NCI-H2227 (cell line): ENCODE results near the gene TYK2.
A peak's percentile ranks its signal among the peaks of the same experiment; 100 is the strongest.

ENCODE experiments used
- DNase-seq: peaks from one replicate; lab custom pipeline; 2025; ENCODE audit not compliant: unreplicated experiment; lab: John Stamatoyannopoulos, UW

The TYK2 gene

DNA sequence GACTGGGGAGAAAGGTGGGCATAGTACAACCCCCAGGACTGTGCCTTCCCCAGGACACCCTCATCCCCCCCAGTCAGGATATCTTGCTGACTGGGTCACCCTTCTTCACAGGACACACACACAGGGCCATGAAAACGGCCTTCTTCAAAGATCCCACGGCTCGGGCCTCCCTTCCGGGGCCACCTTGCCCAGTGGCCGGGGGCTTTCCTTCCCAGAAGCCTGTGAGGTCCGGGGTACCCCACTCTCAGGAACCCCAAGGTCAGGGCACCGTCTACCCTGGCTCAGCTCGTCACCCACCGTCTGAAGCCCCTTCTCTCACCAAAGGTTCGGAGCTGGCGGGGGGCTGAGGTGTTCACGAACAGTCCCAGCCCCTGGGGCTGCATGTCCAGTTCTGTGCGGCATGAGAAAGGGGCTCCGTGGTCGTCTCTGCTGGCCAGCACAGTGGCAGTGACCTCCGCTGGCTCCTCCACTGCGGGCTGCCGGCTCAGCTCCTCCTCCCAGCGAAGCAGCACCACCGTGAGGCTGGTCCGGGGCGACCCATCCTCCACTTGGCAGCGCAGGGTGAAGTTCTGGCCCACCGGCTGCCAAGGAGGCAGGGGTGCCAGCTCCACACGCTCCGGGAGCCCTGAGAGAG is 44.9 kb downstream of the TYK2 start:
- DNase-seq: no peak

DNA sequence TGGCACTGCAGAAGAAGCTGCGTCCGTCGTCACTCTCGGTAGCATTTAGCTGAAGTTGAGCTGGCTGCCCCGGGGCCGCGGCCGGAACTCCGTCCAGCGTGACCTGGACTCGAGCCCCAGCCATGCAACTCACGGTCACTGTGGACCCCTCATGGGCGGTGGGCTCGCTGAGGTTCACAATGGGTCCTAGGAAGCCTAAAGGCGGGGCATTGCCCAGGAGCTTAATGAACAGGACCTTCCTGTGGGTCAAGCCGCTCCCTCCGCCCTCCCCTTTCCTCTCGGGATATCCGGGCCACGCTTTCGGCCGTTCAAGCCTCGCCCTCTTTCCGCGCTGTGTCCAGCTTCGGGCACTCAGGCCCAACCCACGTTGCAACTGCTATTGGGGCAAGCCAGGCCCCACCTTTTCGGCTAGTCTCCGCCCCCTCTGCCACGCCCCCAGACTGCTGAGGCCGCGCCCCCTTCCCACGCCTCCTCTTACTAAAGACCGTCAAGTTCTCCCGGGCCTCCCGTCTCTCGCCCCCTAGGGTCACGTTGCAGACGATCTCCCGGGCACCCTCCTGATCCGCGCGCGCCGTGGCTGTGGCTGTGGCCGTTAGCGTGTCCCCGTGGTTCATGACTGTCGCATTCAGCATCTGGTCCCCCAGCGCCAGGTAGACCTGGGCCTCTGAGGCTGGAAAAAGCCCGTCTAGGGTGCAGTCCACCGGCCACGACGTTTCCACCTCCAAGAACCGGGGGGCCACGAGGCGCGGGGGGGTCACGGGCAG is 45.6 kb downstream of the TYK2 start:
- peak; percentile 77 for DNase-seq

DNA sequence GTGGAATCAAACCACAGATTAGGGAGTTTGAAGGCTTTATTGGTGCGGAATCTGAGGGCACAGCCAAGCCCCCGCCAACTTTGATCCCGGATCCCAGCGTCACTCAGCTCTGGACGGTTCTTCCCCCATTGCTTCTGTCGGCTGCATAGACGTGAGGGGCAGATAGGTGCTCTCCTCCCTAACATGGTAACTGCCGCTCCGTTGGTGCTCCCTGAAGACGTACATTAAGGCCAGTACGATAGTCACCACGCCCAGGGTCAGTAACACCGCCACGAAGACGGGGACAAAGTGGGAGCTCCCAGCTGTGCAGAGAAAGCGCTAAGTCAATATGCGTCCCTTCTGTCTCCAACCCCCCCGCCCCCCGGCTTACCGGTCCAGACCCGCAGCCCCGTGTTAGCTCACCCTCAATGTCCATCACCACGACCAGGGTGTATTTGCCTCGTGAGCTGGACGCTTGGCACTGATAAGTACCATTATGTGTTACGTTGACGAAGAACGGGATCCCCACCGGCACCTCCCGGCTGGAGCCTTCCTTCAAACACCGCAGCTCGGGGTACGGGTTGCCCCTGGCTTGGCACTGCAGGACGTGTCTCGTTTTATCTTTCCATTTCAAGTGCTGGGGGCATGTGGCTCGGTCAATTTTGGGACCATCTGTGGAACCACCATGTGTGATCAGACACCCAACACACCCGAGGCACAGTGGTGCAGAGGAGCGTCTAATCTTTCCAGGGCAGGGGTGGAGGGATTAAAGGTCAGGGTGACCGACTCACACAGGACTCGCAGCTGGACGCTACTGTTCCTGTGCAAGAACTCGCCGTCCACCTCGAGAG is 46.4 kb downstream of the TYK2 start:
- DNase-seq: no peak

DNA sequence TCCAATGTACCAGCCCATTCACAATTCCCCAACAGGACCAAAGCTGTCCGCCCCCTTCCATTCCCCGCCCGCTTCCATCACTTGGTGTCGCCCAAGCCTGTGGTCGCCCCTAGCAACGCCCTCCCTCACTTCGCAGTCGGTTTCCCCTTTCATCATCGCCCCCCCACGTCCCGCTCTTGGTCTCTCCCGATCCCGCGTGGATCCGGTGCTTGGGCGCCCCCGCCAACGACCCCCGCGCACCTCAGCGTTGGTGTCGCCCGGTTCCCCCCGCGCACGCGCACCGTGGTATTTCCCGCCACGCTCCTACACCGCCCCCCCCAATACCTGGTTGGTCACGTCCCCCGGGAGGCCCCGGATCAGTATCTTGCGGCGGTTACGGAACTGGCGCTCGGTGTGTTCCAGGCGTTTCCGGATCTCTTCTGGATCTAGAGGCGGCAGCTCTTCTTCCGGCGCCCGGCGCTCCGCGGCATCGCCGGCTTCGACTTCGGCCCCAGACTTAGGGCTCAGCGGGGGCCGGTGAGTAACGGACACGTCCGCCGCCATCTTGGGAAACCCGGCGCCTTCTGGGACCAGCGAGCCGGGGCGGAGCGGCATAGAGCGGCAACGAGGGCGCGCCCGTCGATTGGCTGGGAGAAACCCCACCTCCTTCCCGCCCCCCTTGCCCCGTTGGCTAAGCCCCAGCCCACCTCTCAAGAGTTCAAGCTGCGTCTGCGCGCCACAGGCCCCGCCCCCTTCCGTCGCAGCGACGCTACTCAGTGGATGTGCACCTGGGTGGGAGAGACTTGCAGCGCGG is 47.2 kb downstream of the TYK2 start, which contains the start of gene RAVER1:
Gene RAVER1, minus strand, starts transcription at position 565 of the 793 bp plus-strand sequence. Its CDS starts 22 bp downstream, at position 543.
- peak; percentile 95 for DNase-seq

DNA sequence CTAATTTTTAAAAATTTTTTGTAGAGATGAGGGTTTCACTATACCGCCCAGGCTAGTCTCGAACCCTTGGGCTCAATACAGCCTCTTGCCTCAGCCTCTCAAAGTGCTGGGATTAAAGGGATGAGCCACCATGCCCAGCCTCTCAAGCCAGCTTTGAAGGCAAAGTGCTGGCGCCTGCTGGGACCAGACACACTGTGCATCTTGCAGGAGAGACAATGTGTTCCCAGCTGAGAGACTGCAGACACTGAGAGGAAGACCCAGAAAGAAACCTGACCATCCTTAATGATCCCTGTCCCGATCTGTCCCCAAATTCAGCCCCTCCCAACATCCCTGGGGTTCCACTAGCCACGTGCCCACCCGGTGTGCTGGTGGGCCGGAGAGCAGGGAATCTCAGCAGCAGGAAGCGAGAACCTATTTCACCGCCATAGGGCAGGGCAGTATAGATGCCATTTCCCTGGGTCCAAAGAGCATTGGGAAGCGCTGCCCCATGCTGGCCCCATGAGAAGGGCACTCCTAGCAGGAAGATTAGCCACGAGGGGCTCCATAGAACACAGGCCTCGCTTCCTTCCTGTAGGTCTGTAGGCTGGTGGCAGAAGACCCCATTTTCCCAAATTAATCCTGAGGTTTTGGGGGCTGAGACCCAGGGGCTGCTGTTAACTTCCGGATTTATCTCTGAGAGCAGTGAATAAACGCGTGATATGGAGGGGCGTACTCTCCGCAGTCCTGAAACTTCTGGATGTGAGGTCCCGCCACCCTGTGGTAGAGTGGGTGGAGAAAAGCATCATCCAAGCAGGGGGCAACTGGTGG is 48.0 kb downstream of the TYK2 start:
- no peak for DNase-seq

DNA sequence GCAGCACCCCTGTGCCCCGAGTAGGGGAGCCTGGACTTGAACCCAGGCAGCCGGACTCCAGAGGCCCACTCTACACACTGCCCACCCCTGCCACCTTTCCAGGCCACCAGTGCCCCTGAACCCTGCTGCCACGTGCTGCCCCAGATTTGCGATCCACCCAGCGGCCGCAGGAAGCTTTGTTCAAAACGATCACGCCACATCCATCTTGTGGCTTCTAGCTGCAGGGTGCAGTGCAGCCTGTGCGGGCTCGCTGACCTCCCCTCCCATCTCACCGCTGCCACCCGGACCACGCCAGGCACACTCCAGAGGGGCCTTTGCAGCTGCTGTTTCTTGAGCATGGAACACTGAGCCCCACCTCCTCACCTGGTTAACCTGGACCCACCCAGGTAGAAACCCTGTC is 50.8 kb downstream of the TYK2 start:
- no peak for DNase-seq

DNA sequence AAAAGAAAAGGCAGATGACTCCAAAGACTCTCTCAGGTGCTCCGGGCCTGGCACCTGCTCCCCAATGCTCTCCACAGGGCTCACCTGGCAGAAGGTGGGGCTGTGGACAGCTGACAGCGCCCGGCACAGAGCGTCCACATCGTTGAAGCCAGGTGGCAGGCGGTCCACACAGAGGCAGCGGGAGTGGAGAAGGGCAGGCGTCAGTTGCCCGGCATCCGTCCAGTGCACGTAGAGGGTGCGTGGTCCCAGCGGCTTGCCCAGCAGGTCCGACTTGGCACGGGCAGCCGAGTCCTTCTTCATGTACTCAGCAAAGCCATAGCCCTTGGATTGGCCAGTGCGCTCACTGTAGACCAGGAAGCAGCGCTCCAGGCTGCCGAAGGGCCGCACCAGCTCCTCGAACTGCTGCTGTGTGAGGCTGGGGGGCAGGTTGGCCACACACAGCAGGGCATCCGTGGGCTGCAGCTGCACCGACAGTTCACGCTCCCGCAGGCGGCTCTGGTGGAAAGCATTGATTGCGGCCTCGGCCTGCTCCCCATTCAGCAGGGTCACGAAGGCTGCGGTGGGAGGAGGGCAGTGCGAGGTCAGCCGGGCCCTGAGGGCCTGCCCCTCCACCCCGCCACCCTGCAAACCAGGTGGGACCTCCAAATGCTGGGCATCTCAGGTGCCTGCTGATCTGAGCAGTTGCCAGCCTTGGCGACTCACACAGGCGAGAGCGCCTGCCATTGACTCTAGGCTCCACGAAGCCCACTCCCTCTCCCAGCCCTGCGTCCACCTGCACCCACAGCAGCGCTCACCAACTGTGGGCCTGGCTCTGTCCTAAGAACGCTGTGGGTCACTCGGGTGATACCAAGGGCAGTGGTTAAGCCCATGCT is 51.6 kb downstream of the TYK2 start:
- DNase-seq: no peak

DNA sequence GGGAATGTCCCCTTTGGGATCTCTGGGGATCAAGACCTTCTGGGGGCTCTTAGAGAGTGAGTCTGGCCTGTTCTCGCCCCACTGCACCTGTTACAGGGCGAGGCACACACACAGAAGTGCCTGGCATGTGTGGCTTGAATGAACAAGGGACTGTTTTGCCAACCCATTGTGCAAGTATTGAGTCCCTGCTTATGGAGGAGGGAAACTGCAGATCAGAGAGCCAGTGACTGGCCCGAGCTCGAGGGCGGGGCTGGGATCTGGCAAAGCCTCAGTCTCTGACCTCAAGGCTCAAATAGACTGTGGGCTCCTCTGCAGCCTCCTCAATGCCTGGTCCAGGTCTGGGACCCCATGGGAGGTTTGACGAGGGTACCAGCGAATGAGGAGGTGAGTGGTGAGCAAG is 52.6 kb downstream of the TYK2 start:
- DNase-seq: no peak

DNA sequence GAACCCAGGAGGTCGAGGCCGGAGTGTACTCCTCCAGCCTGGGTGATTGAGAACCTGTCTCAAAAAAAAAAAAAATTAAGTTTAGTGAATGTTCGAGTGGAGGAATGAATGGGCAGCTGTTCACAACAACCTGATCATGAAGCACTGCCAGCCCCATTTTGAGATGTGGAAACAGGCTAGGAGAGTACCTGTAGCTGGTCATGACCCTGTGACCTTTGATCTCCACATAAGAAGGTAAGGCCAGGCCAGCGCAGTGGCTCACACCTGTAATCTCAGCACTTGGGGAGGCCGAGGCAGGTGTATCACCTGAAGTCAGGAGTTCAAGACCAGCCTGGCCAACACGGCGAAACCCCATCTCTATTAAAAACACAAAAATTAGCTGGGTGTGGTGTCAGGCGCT is 54.6 kb downstream of the TYK2 start:
- DNase-seq: no peak

DNA sequence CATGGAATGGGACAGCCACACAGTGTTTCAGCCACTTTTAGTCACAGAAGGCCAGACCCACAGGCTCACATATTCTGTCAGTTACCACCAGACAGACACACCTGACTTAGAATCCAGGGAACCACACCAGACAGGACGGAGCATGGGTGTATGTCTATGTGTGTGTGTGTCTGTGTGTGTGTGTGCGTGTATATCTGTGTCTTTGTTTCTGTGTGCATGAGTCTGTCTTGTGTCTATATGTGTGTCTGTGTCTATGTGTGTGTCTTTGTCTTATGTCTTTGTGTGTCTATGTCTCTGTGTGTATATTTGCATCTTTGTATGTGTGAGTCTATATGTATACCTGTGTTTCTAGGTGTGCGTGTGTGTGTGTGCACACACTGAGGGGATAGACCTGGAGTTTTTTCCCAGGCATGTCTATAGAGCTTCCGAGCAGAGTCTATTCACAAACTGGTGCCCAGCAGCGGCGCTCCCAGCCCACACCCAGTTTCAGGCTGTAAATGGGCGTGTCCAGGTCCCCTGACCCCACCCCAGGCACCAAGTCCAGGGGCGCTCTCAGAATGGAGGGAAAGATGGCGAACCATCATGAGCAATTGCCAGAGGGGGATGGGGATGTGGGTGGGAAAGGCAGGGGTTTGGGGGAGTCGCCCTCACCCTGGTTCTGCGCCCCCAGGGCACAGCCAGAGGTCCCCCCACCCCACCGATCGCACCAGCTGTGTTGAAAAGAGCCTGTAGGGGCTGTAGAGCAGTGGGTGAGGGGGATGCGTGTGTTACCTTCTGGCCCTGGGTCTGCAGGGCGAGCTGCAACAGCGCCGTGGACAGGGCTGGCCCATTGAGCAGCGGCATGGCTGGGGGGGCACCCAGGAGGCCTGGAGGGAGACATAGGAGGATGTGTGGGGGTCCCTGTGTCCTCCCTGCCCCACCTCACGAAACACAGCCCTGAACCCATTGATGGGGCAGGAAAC is 58.2 kb downstream of the TYK2 start:
- DNase-seq: no peak

DNA sequence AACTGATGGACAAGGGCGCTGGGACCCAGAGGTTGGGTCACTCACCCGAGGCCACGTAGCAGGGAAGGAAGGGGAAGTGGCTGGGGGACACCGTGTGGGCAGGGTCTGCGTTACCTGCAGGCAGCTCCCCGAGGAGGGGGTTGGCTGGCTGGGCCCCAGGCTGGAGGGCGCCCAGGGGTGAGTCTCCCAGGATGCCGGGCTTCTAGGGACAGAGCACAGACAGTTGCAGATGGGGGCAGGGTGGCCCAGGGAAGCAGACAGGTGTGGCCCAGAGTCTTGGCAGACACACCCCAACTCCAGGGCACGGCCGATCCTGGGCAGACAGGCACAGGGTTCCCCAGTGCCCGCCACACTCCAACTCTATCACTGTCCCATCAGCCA is 59.0 kb downstream of the TYK2 start:
- no peak for DNase-seq

DNA sequence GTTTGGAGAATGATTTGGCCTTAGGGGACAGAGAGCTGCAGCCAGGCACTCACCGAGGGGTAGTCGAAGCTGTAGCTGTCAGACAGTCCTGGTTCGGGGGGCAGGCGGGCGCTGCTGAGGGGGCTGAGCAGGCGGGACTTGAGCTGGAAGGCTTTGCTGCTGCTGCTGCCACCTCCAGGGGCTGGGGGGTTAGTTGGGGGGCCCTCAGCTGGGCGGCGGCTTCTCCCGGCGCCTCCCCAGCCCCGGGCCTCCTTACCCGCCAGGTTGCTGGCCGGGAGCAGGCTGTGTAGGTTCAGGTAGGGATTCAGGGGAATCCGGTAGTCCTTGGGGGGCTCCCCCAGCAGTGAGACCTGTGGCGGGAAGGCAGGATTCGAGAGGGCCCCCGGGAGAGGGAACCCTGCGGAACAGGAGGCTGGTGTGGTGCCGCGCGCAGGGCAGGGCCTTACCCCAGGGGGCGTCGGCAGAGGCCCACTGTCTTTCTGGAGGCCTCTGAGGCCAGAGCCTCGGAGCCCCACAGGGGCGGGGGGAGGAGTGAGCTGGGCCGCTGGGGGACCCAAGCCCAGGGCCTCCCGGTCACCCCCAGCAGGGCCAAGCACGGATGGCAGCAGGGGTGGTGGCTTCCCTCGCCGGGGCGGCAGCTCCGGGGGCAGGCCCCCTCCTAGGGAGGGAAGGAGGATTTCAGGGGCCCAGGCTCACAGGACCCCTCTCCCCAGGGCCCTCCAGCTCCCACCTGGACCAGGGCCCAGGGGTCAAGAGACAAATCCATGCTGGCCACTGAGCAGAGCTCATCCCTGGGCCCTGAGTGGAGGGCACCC is 59.6 kb downstream of the TYK2 start:
- DNase-seq: no peak

DNA sequence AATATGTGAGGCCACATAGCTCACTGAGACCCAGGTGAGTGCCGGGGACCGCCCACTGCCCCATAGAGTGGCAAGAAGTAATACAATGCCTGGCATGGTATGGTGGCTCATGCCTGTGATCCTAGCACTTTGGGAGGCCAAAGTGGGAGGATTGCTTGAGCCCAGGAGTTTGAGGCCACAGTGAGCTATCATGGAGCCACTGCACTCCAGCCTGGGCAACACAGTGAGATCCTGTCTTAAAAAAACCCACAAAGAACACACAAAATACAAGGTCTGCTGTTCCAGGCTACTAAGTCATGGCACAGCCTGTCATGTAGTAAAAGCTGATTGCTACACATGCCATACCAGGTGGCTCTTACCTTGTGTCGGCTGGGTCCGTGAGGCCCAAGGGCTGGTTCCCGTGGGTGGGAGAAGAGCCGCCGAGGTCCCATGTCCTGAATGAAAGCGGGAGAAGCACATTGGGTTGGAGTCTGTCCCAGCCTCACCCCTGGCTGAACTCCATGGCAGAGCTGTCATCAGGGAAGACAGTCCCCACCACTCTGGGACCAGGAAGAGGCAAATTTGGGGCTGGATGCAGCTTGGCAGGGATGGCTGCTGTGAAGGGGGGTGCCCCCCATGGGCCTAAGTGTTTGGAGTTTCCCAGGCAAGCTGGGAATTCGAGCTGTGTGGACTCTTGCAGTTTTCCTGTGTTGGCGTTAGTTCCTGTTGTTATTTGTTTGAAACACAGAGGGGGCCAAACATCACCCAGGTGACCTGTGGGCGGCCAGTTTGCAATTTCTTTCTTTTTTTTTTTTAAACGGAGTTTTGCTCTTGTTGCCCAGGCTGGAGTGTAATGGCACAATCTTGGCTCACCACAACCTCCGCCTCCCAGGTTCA is 61.3 kb downstream of the TYK2 start:
- DNase-seq: no peak

DNA sequence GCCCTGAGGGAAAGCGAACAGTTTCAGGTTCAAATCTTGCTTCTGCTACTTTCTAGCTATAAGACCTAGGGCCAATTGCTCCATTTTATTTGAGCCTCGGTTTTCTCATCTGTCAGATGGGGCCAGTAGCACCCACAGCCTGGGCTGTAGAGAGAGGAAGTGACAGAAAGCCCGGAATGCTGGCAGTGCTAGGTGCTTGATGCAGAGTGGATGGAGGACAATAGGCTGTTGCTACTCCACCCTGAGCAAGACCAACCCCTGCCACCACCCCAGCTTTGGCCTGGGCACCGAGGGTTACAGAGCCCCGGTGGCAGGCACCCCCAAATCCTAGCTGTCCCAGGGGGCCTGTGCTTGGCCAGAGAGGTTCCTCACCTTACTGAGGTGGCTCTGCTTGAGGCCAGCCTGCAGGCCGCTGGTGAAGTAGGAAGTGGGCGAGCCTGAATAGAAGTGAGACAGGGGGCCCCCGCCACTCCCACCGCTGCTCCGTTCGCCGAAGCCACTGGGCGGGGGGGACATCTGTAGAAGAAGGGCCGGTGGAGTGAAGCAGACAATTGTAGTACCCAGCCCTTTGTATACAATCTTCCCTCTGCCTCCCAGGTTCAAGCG is 62.4 kb downstream of the TYK2 start:
- no peak for DNase-seq

DNA sequence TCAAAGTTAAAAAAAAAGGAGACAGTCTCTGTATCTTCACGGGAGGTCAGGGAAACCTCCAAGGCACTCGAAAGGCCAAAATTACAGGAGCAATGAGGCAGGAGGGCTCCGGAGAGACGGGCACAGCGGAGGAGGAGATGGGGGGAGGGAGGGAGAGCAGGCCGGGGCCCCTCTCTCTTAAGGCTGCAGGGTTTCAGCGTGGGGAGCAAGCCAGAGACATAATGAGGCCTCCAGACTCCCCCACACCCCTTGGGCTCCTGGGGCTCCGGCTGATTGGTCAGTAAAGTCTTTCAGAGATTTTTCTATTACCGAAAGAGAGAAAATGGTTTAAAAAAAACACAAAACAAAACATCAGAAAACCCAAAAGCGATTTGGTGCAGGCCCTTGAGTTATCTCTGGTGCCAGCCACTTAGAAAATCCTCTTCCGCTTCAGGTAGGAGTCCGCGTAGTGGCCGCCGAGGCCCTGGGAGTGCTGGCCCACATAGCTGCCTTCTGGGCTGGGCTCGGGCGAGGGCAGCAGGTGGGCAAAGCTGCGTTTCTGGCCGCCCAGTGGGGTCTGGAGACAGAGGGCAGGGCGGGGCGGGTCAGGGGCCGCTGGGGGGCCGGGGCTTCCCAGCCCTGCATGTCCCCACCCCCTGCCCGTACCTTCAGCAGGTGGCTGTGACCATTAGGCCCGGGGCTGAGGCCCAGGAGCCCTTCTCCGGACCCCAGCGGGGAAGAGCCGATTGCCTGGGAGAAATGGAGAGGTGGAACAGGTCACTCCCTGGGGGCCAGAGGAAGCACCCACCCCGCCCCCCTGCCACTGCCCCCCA is 63.1 kb downstream of the TYK2 start:
- no peak for DNase-seq
